Stomach (tissue), 4 donors: ENCODE measurements around the gene TFF1.

ENCODE experiments used
- CTCF ChIP-seq, 7 experiments: fragments of 450-650 bp in 4 of 7; fragments of 200-600 bp in 3 of 7; sonication (generic) in 3 of 7; IDR thresholded peaks; one replicate each; pipeline ENCODE4 v1.5.1; 2016 to 2019; ENCODE audit warnings: antibody characterized with exemption in 7 of 7, control low read depth in 2 of 7, mild to moderate bottlenecking in 1 of 7
- POLR2A ChIP-seq, 4 donors: fragments of 450-650 bp; IDR thresholded peaks; one replicate each; pipeline ENCODE4 v1.6.1; 2016; ENCODE audit warnings: antibody characterized with exemption in 4 of 4, control low read depth in 2 of 4, mild to moderate bottlenecking in 1 of 4, moderate library complexity in 1 of 4

GRCh38 chr21:42320791-42321190, 45.5 kb downstream of the TFF1 start:
- TF ChIP-seq CTCF (IDR thresholded peaks at IDR 0.05) (no peak), POLR2A (IDR thresholded peaks at IDR 0.05) (no peak)
